Cardiac muscle cell (in vitro differentiated cells and primary cell): Measurements from ENCODE around the gene VSTM1. TPM values are rescaled to one million over a fixed set of nuclear protein-coding genes. Genes with fewer than 3 reads are reported as not detected.

Experiments used
- DNase-seq, 2 donors: peaks; one replicate each; pipeline versions ENCODE4 v3.0.0 to v3.0.0-alpha.2; 2010 to 2017; ENCODE audit warnings: low read depth in 1 of 2, low spot score in 1 of 2
- H3K27ac ChIP-seq: fragments of 200-600 bp; sonication (generic); 2 replicates; pipeline ENCODE4 v1.5.1; 2016
- H3K27me3 ChIP-seq: fragments of 200-600 bp; sonication (generic); 2 replicates; pipeline ENCODE4 v1.6.0; 2016; ENCODE audit warnings: control low read depth
- H3K36me3 ChIP-seq: fragments of 200-600 bp; sonication (generic); 2 replicates; pipeline ENCODE4 v1.5.1; 2016; ENCODE audit warnings: control low read depth
- H3K4me1 ChIP-seq: fragments of 200-600 bp; sonication (generic); 2 replicates; pipeline ENCODE4 v1.8.1; 2017; ENCODE audit warnings: low read depth, mild to moderate bottlenecking, mixed run types
- H3K4me3 ChIP-seq: fragments of 200-600 bp; sonication (generic); 2 replicates; pipeline ENCODE4 v1.5.1; 2016; ENCODE audit warnings: mild to moderate bottlenecking
- H3K9me3 ChIP-seq: fragments of 200-600 bp; sonication (generic); 2 replicates; pipeline ENCODE4 v1.5.1; 2017; ENCODE audit warnings: low read depth, mild to moderate bottlenecking, control low read depth
- polyA plus RNA-seq: library from polyadenylated mRNA; unstranded; fragments of >200 nt; fragmentation: Nextera tagmentation; extraction: Ambion mirVana; gene quantifications from 2 replicates; pipeline ENCODE4 v1.2.1, GENCODE V29; 2016
- total RNA-seq: library from RNA; depleted of rRNA; stranded (reverse); fragments of >200 nt; gene quantifications from 2 replicates; pipeline ENCODE4 v1.2.3, GENCODE V29; 2016
- TF ChIP-seq, protein P1 (sequence below): IDR thresholded peaks from 2 replicates; pipeline ENCODE4 v1.5.1; 2012; ENCODE audit warnings: low read depth, mild to moderate bottlenecking, low read length

VSTM1 gene
- total and polyA plus RNA-seq, 2 experiments from 2014 or later, result not detected

DNA sequence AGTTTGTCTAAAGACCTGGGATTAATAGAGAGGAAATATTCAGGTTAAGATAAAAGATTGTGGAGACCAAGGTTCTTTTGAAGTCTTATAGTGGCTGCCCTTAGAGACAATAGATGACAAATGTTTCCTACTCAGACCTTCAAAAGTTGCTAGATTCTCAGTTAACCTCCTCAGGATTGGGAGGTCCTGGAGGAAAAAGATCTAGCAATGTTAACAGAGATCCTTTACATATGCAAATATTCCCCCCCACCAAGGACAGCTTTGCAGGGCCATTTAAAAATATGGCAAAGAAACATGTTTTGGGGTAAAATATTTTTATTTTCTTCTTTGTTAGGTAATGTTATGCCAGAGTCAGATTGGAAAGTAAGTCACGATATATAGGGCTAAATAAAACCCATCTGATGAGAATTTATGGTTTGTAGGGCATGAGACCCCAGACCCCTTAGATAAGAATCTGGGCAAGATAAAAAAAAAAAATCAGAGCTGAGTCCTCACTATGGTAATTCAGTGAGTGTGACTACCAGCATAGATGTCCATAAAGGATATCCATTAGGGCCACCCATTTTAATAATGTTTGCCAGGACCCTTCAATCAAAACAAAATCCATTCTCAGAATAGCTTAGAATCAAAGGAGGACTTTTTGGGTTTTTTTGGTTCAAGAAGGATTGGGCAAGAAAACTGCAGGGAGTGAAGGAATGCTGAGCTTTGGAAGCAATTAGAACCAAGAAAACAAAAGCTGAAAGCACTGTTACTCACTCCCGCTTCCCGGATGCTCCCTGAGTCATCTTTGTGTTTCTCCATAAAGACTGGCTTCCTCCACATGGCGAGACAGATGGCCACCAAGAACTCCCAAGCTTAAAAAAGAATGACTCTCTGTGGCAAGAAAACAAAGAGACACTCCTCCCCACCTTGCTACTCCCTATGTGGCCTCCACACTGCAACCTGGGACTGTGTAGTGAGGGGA lies 28.2 kb downstream of the VSTM1 start:
- TF ChIP-seq, protein P1, sequence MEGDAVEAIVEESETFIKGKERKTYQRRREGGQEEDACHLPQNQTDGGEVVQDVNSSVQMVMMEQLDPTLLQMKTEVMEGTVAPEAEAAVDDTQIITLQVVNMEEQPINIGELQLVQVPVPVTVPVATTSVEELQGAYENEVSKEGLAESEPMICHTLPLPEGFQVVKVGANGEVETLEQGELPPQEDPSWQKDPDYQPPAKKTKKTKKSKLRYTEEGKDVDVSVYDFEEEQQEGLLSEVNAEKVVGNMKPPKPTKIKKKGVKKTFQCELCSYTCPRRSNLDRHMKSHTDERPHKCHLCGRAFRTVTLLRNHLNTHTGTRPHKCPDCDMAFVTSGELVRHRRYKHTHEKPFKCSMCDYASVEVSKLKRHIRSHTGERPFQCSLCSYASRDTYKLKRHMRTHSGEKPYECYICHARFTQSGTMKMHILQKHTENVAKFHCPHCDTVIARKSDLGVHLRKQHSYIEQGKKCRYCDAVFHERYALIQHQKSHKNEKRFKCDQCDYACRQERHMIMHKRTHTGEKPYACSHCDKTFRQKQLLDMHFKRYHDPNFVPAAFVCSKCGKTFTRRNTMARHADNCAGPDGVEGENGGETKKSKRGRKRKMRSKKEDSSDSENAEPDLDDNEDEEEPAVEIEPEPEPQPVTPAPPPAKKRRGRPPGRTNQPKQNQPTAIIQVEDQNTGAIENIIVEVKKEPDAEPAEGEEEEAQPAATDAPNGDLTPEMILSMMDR, result no peak
- H3K9me3 ChIP-seq, result no peaks in the 10 kb centered on the region
- H3K4me3 ChIP-seq, result no peak overlapping the region
- no peak overlapping the region for H3K27ac ChIP-seq
- H3K36me3 ChIP-seq, result no peaks in the 10 kb centered on the region
- no peaks in the 10 kb centered on the region for H3K27me3 ChIP-seq
- DNase-seq, result peak in 1 of 2 donors; percentile 91
- H3K4me1 ChIP-seq, result no peaks in the 10 kb centered on the region

DNA sequence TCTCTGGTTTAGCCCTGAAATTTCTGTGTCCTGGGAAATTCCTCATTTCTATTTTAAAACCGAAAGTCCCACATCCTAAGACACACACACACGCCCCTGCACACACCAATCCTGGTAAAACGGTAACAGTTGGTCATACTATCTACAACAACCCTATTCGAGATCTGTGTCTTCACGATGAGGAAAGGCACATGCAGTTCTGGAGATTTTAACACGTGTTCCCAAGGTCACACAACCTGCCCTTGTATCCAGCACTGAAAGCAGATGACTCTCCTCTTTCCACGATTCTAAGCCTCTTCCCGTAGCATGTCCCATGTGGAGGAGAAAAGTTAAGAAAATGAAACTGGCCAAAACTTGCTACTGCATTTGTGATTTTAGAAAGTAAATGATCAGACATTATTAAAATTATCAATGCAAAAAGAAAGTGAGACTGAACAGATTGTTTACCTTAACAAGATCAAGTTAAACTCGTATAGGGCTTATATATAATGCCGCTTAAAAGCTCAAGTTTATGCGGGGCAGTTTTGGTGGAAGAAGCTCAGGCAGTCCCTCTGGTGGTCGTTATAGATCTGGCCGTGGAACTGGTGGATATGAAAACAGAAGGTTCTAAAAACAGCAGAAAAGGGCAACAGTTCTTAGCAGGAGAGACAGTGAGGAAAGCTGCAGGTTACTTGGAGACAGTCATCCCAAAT lies 32.7 kb downstream of the VSTM1 start:
- Histone ChIP-seq H3K9me3 (no peaks in the 10 kb centered on the region), H3K27ac (no peak overlapping the region), H3K4me1 (no peaks in the 10 kb centered on the region), H3K27me3 (no peaks in the 10 kb centered on the region), H3K36me3 (no peaks in the 10 kb centered on the region), H3K4me3 (no peak overlapping the region)
- peak; percentile 29 to 34 for DNase-seq
- TF ChIP-seq, protein P1, result peak; percentile 60

DNA sequence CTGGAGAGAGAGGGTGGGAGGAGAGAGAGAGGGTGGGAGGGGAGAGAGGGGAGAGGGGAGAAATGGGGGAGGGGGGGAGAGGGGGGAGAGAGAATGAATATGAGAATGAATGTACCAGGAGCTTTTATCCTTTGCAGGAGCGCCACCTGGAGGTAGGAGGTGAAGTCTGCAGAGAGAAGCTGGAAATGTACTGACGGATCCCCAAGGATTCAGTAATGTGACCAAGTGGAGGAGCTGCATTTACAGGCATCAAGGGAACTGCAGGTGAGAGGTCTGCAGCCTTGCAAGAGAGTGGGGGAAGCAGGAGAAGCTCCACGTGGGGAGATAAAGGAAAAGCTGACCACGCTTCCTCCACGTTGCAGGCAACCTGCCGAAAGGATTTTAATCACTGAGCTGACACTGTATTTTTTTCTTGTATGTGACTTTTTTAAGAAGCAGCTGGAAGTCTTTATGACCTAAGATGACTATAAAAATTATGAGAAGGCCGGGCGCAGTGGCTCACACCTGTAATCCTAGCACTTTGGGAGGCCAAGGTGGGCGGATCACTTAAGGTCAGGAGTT lies 33.7 kb downstream of the VSTM1 start:
- Histone ChIP-seq H3K27me3 (no peaks in the 10 kb centered on the region), H3K4me1 (no peaks in the 10 kb centered on the region), H3K4me3 (no peak overlapping the region), H3K9me3 (no peaks in the 10 kb centered on the region), H3K36me3 (no peaks in the 10 kb centered on the region), H3K27ac (no peak overlapping the region)
- peak; percentile 66 to 79 for DNase-seq
- TF ChIP-seq, protein P1, result peak; percentile 68

DNA sequence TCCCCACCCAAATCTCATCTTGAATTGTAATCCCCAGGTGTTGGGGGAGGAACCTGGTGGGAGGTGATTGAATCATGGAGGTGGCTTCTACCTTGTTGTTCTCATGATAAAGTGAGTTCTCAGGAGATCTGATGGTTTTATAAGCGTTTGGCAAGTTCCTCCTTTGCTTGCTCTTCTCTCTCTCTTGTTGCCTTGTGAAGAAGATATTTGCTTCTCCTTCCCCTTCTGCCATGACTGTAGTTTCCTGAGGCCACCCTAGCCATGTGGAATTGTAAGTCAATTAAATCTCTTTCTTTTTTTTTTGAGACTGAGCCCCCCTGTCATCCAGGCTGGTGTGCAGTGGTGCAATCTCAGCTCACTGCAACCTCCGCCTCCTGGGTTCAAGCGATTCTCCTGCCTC lies 34.4 kb downstream of the VSTM1 start:
- DNase-seq, result no peak
- Histone ChIP-seq H3K4me3 (no peak overlapping the region), H3K27me3 (peaks cover 3% of the 10 kb centered on the region), H3K36me3 (no peaks in the 10 kb centered on the region), H3K4me1 (no peaks in the 10 kb centered on the region), H3K9me3 (no peaks in the 10 kb centered on the region), H3K27ac (no peak overlapping the region)
- TF ChIP-seq, protein P1, result no peak

DNA sequence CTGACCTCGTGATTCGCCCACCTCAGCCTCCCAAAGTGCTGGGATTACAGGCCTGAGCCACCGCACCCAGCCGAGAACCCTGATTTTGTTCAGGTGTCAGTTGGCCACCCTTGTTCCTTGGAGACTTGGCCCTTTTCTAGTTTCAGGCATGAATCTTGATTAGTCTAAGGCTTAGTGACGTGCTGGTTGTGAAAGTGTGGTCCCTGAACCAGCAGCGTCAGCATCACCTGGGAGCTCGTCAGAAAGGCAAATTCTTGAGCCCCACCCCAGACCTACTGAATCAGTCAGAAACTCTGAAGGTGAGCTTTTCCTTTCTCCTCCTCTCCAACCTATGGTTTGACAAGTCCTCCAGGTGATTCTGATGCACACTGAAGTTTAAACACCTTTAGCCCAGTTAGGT lies 37.0 kb downstream of the VSTM1 start:
- DNase-seq, result no peak
- Histone ChIP-seq H3K9me3 (no peaks in the 10 kb centered on the region), H3K36me3 (no peaks in the 10 kb centered on the region), H3K4me1 (no peaks in the 10 kb centered on the region), H3K27ac (no peak overlapping the region), H3K4me3 (no peak overlapping the region), H3K27me3 (peaks cover 3% of the 10 kb centered on the region)
- TF ChIP-seq, protein P1, result no peak
